Measurements from ENCODE around the gene PRSS38. TPM values are rescaled to one million over a fixed set of nuclear protein-coding genes. Genes with fewer than 3 reads are reported as not detected.

PRSS38 gene
- total RNA-seq, 1 donor from 2014 or later, result not detected

DNA sequence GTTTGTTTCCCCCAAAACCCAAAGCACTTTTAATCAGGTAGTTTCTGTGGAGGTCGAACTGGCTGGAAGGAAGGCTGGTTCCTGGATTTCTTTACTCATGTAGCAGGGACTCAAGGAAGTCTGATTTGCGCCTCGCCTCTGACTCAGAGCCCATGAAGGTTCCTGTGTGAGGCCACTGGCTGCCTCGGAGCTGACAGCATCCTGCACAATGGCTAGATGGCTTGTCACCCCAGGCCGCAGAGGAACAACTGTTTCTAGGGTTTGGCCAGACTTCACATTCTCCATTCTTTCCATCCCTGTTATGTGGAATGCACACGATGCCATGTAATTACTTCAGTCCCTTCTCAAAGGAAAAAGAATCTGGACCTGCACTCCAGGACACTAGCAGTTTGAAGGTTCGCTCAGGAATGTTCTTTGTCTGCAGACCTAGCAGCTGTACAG is 39.1 kb upstream of the PRSS38 start:
- DNase-seq (ENCODE audit: low spot score in 2 of 2), result no peak
- H3K4me1 ChIP-seq, result peaks cover 3 to 10% of the 10 kb centered on the region in 2 donors
- TF ChIP-seq, protein P1, sequence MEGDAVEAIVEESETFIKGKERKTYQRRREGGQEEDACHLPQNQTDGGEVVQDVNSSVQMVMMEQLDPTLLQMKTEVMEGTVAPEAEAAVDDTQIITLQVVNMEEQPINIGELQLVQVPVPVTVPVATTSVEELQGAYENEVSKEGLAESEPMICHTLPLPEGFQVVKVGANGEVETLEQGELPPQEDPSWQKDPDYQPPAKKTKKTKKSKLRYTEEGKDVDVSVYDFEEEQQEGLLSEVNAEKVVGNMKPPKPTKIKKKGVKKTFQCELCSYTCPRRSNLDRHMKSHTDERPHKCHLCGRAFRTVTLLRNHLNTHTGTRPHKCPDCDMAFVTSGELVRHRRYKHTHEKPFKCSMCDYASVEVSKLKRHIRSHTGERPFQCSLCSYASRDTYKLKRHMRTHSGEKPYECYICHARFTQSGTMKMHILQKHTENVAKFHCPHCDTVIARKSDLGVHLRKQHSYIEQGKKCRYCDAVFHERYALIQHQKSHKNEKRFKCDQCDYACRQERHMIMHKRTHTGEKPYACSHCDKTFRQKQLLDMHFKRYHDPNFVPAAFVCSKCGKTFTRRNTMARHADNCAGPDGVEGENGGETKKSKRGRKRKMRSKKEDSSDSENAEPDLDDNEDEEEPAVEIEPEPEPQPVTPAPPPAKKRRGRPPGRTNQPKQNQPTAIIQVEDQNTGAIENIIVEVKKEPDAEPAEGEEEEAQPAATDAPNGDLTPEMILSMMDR (IDR thresholded peaks at IDR 0.05), result no peak
- H3K36me3 ChIP-seq, result peaks cover 4 to 22% of the 10 kb centered on the region in 2 donors
- no peaks in the 10 kb centered on the region for H3K27me3 ChIP-seq
- H3K9me3 ChIP-seq, result no peaks in the 10 kb centered on the region
- intact Hi-C loops (cut with DNase I), result no loop called here
- no peak overlapping the region for H3K27ac ChIP-seq
- no peak overlapping the region for H3K4me3 ChIP-seq

DNA sequence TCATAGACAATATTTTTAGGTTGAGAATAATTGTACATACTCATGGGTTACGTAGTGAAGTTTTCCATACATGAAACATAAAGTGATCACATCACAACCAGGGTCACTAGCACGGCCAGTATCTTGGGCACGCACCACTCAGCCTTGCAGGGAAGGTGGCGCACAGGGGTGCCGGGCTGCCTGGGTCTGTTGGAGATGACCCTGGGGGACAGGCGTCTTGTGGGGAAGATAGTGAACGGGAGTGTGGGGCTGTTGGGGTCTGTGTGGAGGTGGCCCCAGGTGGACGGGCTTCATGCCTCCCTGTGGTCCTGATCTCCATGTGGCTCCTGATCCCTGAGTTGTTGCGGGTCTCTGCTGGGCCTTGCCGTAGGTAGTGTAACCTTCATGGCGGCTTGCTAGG is 38.3 kb upstream of the PRSS38 start:
- Histone ChIP-seq H3K36me3 (peaks cover 6 to 24% of the 10 kb centered on the region in 2 donors), H3K4me1 (peaks cover 3 to 10% of the 10 kb centered on the region in 2 donors), H3K27me3 (no peaks in the 10 kb centered on the region), H3K27ac (no peak overlapping the region), H3K4me3 (no peak overlapping the region), H3K9me3 (no peaks in the 10 kb centered on the region)
- intact Hi-C loops (cut with DNase I), result no loop called here
- TF ChIP-seq, protein P1 (IDR thresholded peaks at IDR 0.05), result no peak
- no peak for DNase-seq (ENCODE audit: low spot score in 2 of 2)

DNA sequence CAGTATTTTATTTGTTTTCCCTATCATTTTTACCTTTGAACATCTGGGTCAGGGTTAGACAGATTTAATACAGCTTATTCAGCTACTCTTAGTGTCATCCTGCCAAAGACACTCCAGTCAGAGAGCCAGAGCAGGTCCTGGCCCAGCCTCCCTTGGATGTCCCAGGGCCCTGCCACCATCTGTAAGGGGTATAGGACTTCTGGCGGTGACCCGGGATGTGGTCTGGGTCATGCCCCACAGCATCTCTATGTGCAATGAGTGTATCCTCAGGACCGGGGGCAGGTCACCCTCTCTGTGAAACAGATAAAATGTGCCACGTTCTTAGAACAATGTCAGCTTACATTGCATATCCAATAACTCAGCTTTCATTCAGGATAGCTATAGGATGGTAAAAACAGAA is 37.8 kb upstream of the PRSS38 start:
- Histone ChIP-seq H3K36me3 (peaks cover 6 to 24% of the 10 kb centered on the region in 2 donors), H3K4me3 (no peak overlapping the region), H3K27ac (no peak overlapping the region), H3K27me3 (no peaks in the 10 kb centered on the region), H3K4me1 (peaks cover 3 to 10% of the 10 kb centered on the region in 2 donors), H3K9me3 (no peaks in the 10 kb centered on the region)
- TF ChIP-seq, protein P1 (IDR thresholded peaks at IDR 0.05), result no peak
- no peak for DNase-seq (ENCODE audit: low spot score in 2 of 2)
- intact Hi-C loops (cut with DNase I), result no loop called here

DNA sequence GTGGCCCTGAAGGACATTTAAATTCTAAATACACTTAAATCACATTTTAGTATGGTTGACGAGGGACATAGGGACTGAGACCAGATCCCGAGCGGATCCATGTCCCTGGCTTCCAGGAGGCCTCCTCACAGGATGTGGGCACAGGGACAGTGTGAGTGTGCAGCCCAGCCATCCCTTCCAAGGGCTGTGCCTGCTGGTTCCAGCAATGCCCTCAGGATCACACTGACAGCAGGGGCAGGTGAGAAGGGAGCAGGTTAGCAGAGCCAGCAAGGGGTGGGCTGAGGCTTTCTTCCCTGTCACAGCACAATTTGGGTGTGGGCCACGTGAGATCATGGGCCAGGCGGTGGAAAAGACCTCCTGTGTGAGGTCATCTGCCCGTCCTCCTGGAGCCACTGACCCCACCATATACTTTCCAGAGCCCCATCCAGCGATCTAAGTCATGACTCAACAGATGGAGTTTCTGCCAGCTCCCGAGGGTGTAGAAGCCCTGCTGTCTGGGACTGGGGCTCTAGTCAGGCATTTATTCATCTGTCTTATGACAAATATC is 37.0 kb upstream of the PRSS38 start:
- no peaks in the 10 kb centered on the region for H3K27me3 ChIP-seq
- H3K4me3 ChIP-seq, result no peak overlapping the region
- peak in 1 of 2 donors; percentile 42 for DNase-seq (ENCODE audit: low spot score in 2 of 2)
- intact Hi-C loops (cut with DNase I), result no loop called here
- H3K9me3 ChIP-seq, result no peaks in the 10 kb centered on the region
- no peak overlapping the region for H3K27ac ChIP-seq
- peaks cover 6 to 24% of the 10 kb centered on the region in 2 donors for H3K36me3 ChIP-seq
- peaks cover 3 to 10% of the 10 kb centered on the region in 2 donors for H3K4me1 ChIP-seq
- TF ChIP-seq, protein P1 (IDR thresholded peaks at IDR 0.05), result no peak

DNA sequence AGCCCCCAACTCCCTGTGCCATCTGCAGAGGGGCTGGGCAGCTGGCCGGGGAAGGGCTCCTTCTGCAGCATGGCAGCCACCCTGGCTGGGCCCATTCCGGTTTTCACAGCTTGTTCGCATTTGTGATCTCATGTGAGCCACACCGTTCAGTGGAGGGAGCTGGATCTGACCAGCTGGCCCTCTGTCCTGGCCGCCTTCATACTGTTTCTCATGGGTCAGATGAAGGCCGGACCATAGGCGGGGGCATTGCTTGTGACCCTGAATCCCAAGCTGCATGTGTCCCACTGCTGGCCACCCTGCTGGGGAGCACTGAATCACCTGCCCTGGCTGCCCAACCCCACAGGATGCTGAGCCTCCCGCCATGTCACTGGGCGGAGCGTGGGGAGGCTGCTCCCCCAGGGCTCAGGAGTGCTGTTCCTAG is 36.4 kb upstream of the PRSS38 start:
- DNase-seq (ENCODE audit: low spot score in 2 of 2), result peak in 1 of 2 donors; percentile 51
- Histone ChIP-seq H3K27ac (no peak overlapping the region), H3K9me3 (no peaks in the 10 kb centered on the region), H3K36me3 (peaks cover 6 to 24% of the 10 kb centered on the region in 2 donors), H3K4me1 (peaks cover 3 to 10% of the 10 kb centered on the region in 2 donors), H3K4me3 (no peak overlapping the region), H3K27me3 (no peaks in the 10 kb centered on the region)
- intact Hi-C loops (cut with DNase I), result no loop called here
- TF ChIP-seq, protein P1 (IDR thresholded peaks at IDR 0.05), result no peak
